K562 (cell line): ENCODE results near the gene RSRP1. TPM values are rescaled to one million over a fixed set of nuclear protein-coding genes. Genes with fewer than 3 reads are reported as not detected.

Experiments
- CC2D1A ChIP-seq: fragments of 450-650 bp; IDR thresholded peaks from 2 replicates; pipeline ENCODE4 v1.6.1; 2017; ENCODE audit warnings: mild to moderate bottlenecking
- HDAC3 ChIP-seq: fragments of 450-650 bp; IDR thresholded peaks from 2 replicates; pipeline ENCODE4 v1.6.1; 2018; ENCODE audit warnings: borderline replicate concordance, mild to moderate bottlenecking, moderate library complexity; ENCODE audit not compliant: partially characterized antibody
- KLF16 ChIP-seq: IDR thresholded peaks from 2 replicates; pipeline ENCODE4 v1.6.1; 2016; ENCODE audit warnings: antibody characterized with exemption
- PML ChIP-seq: IDR thresholded peaks from 2 replicates; pipeline ENCODE4 v1.6.1; 2012; ENCODE audit warnings: low read length, inconsistent platforms
- TBL1XR1 ChIP-seq, 2 experiments: IDR thresholded peaks; 2 replicates each; pipeline ENCODE4 v1.6.1; 2012; ENCODE audit warnings: improper control_type of control experiment in 2 of 2, low read length in 2 of 2, mild to moderate bottlenecking in 1 of 2
- ZMIZ1 ChIP-seq, 2 experiments: fragments of 150-350 bp in 1 of 2; IDR thresholded peaks; 2 replicates each; pipeline ENCODE4 v1.6.1; 2012 to 2016; ENCODE audit warnings: low read depth in 2 of 2, low read length in 2 of 2, mild to moderate bottlenecking in 1 of 2, moderate library complexity in 1 of 2
- ZNF407 ChIP-seq: fragments of 450-650 bp; IDR thresholded peaks from 2 replicates; pipeline ENCODE4 v1.6.1; 2016; ENCODE audit warnings: low read depth
- polyA plus RNA-seq, 8 experiments: library from polyadenylated mRNA; depleted of rRNA in 4 of 8; stranded (reverse) in 5 of 8; unstranded in 3 of 8; fragments of >200 nt; fragmentation: Nextera tagmentation in 2 of 8; fragmentation: Illumina TruSeq in 1 of 8; extraction: Ambion mirVana in 2 of 8; extraction: Trizol in 1 of 8; gene quantifications; 2 replicates each; pipeline versions ENCODE4 v1.2.1 to v1.2.3, GENCODE V29; 2011 to 2014; ENCODE audit warnings: inconsistent platforms in 1 of 8, missing spikeins in 1 of 8
- total RNA-seq, 7 experiments: library from RNA; depleted of rRNA in 6 of 7; stranded (reverse); fragments of >200 nt in 6 of 7; fragmentation: Illumina TruSeq in 2 of 7; extraction: Trizol in 2 of 7; gene quantifications; 2 replicates each; pipeline versions ENCODE4 v1.2.1 to v1.2.3, GENCODE V29; 2011 to 2021; ENCODE audit warnings: low replicate concordance in 1 of 7

Gene RSRP1
- total and polyA plus RNA-seq, 9 of the 15 experiments (the other 6 are each of a cell fraction or from before 2014, with no cell fraction given): 27.2 to 283 (median 146) TPM

GRCh38 chr1:25279693-25280111, 32.4 kb upstream of the RSRP1 start (continued):
- TF ChIP-seq ZNF407 (peak; percentile 86), CC2D1A (peak; percentile 97), HDAC3 (peak; percentile 86), TBL1XR1 (IDR thresholded peaks at IDR 0.05; ENCODE audit: low read length in 2 of 2) (peak in 1 of 2 experiments; percentile 73; a peak in 3 of 4 replicates), PML (peak; percentile 90), KLF16 (peak; percentile 93), ZMIZ1 (IDR thresholded peaks at IDR 0.05; ENCODE audit: low read depth in 2 of 2, low read length in 2 of 2) (peak in 1 of 2 experiments; percentile 86; a peak in 2 of 4 replicates)
